Loucy (cell line): ENCODE data around the gene FTO.

ENCODE experiments used
- H2AFZ ChIP-seq: fragments of 200-600 bp; sonication (generic); 2 replicates; pipeline ENCODE4 v1.6.0; 2016; ENCODE audit warnings: antibody characterized with exemption, mild to moderate bottlenecking, low read length, moderate library complexity
- H3F3A ChIP-seq: fragments of 200-600 bp; 2 replicates; pipeline ENCODE4 v1.6.0; 2016; ENCODE audit warnings: antibody characterized with exemption, low read depth, mild to moderate bottlenecking
- H3K27me3 ChIP-seq: fragments of 200-600 bp; sonication (generic); 2 replicates; pipeline ENCODE4 v1.6.1; 2014; ENCODE audit warnings: low read length, mild to moderate bottlenecking; ENCODE audit not compliant: insufficient read depth, poor library complexity, severe bottlenecking
- H3K36me3 ChIP-seq: fragments of 200-600 bp; sonication (generic); 2 replicates; pipeline ENCODE4 v1.6.1; 2016; ENCODE audit warnings: low read length; ENCODE audit not compliant: insufficient read depth
- H3K4me1 ChIP-seq: fragments of 200-600 bp; sonication (generic); 2 replicates; pipeline ENCODE4 v1.5.1; 2014; ENCODE audit warnings: low read length, mild to moderate bottlenecking; ENCODE audit not compliant: insufficient read depth, poor library complexity, severe bottlenecking
- H3K4me2 ChIP-seq: fragments of 200-600 bp; sonication (generic); 2 replicates; pipeline ENCODE4 v1.6.0; 2014; ENCODE audit warnings: antibody characterized with exemption, low read length, low read depth, mild to moderate bottlenecking; ENCODE audit not compliant: poor library complexity, severe bottlenecking
- H3K4me3 ChIP-seq: fragments of 200-600 bp; sonication (generic); 2 replicates; pipeline ENCODE4 v1.5.1; 2014; ENCODE audit warnings: low read length, mild to moderate bottlenecking, mixed read lengths; ENCODE audit not compliant: poor library complexity, severe bottlenecking
- H3K79me2 ChIP-seq: fragments of 200-600 bp; sonication (generic); 2 replicates; pipeline ENCODE4 v1.6.1; 2014; ENCODE audit warnings: low read length; ENCODE audit not compliant: insufficient read depth
- H3K9ac ChIP-seq: fragments of 200-600 bp; sonication (generic); 2 replicates; pipeline ENCODE4 v1.6.0; 2014; ENCODE audit warnings: mild to moderate bottlenecking, low read depth, low read length, moderate library complexity; ENCODE audit not compliant: poor library complexity, severe bottlenecking
- H3K9me2 ChIP-seq: fragments of 200-600 bp; sonication (generic); replicated peaks from 2 replicates; pipeline ENCODE4 v1.6.1; 2016; ENCODE audit warnings: low read depth, low read length, mixed read lengths
- H3K9me3 ChIP-seq: fragments of 200-600 bp; sonication (generic); 2 replicates; pipeline ENCODE4 v1.6.1; 2014; ENCODE audit warnings: mild to moderate bottlenecking, antibody characterized with exemption, low read length, low read depth; ENCODE audit not compliant: insufficient read depth
- H4K20me1 ChIP-seq: fragments of 200-600 bp; sonication (generic); 2 replicates; pipeline ENCODE4 v1.6.0; 2014; ENCODE audit warnings: antibody characterized with exemption, low read length, mild to moderate bottlenecking; ENCODE audit not compliant: insufficient read depth, poor library complexity, severe bottlenecking
- CTCF ChIP-seq: fragments of 200-600 bp; sonication (generic); conservative IDR thresholded peaks from 2 replicates; pipeline ENCODE4 v1.5.1; 2014; ENCODE audit warnings: mild to moderate bottlenecking, antibody characterized with exemption, low read length
- EZH2phosphoT487 ChIP-seq: fragments of 200-600 bp; IDR thresholded peaks from 2 replicates; pipeline ENCODE4 v1.6.1; 2018; ENCODE audit warnings: antibody characterized with exemption, mild to moderate bottlenecking, moderate library complexity, borderline replicate concordance

The FTO gene

DNA sequence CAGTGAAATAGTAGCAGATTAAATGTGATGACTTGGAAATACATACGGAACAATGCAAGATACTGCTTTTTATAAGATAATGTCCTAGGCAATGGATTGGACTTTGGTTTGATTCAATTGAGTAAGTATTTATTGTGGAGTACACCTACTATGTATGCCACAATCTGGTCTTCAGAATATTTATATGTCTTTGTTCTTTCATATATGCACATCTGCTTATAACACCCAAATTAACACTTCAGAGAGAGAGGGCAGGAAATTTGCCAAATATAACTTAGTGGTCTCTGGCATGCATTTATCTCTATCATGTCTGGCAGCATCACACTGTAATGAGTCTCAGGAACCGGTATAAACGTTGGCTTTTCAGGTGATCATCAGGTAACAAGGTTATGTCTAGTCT lies 17.2 kb upstream of the FTO start:
- H3F3A ChIP-seq, result no peaks in the 10 kb centered on the region
- no peak overlapping the region for H3K4me3 ChIP-seq
- no peak for TF ChIP-seq EZH2phosphoT487
- no peak for TF ChIP-seq CTCF
- no peak overlapping the region for H3K9ac ChIP-seq
- H4K20me1 ChIP-seq, result no peaks in the 10 kb centered on the region
- no peaks in the 10 kb centered on the region for H3K4me1 ChIP-seq
- H3K9me3 ChIP-seq, result no peaks in the 10 kb centered on the region; the same call in 1 of the 2 replicates
- H3K9me2 ChIP-seq, result no peaks in the 10 kb centered on the region
- H3K79me2 ChIP-seq, result no peaks in the 10 kb centered on the region
- H2AFZ ChIP-seq, result no peak overlapping the region
- no peaks in the 10 kb centered on the region for H3K27me3 ChIP-seq
- no peak overlapping the region for H3K4me2 ChIP-seq
- no peaks in the 10 kb centered on the region for H3K36me3 ChIP-seq

DNA sequence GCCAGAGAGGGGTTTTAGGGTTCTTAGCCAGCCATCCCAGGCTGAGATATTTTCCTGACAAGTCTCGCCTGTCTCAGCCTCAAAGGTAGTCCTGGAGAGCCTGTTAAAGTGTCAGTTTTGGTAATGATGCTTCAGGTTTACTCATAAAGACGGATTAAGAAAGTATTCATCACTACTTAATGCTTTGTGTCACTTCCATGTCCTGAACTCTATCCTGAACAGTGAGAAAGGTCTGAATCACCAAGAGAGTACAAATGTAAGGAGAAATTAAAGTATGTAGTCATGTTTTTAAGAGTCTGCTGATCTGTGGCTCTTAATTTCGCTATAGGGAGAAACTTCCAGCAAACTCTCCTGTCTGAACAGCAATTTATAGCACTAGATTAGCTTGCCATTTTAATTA lies 14.3 kb upstream of the FTO start:
- H3F3A ChIP-seq, result no peaks in the 10 kb centered on the region
- no peaks in the 10 kb centered on the region for H3K9me2 ChIP-seq
- no peak overlapping the region for H2AFZ ChIP-seq
- no peaks in the 10 kb centered on the region for H3K27me3 ChIP-seq
- no peaks in the 10 kb centered on the region; the same call in 1 of the 2 replicates for H3K9me3 ChIP-seq
- no peaks in the 10 kb centered on the region for H3K79me2 ChIP-seq
- H4K20me1 ChIP-seq, result no peaks in the 10 kb centered on the region
- no peaks in the 10 kb centered on the region for H3K36me3 ChIP-seq
- no peak overlapping the region for H3K4me3 ChIP-seq
- no peak overlapping the region for H3K9ac ChIP-seq
- no peaks in the 10 kb centered on the region for H3K4me1 ChIP-seq
- no peak for TF ChIP-seq EZH2phosphoT487
- TF ChIP-seq CTCF, result no peak
- no peak overlapping the region for H3K4me2 ChIP-seq

GRCh38 chr16:53690771-53691170 lies 13.2 kb upstream of the FTO start:
- TF ChIP-seq EZH2phosphoT487 (no peak), CTCF (no peak)
- Histone ChIP-seq H3F3A (no peaks in the 10 kb centered on the region), H3K79me2 (no peaks in the 10 kb centered on the region), H2AFZ (no peak overlapping the region), H3K4me2 (no peak overlapping the region), H3K9me2 (no peaks in the 10 kb centered on the region), H4K20me1 (no peaks in the 10 kb centered on the region), H3K4me3 (no peak overlapping the region), H3K4me1 (no peaks in the 10 kb centered on the region), H3K9me3 (no peaks in the 10 kb centered on the region), H3K36me3 (no peaks in the 10 kb centered on the region), H3K27me3 (no peaks in the 10 kb centered on the region), H3K9ac (no peak overlapping the region)
